Activated CD4-positive, alpha-beta T cell treated with anti-CD3 and anti-CD28 coated beads, Interleukin-2, amount 10 ng/mL, durations not matched to agents 7 days and 5 days (primary cell): ENCODE results near the gene DAB2. TPM values are rescaled to one million over a fixed set of nuclear protein-coding genes. Genes with fewer than 3 reads are reported as not detected.

Source experiments
- CTCF ChIA-PET: fragments of 350-600 bp; sonication (Branson Sonifier 250); formaldehyde crosslinking; loops from one replicate; lab custom pipeline; 2021; ENCODE audit warnings: antibody characterized with exemption; lab: Charles Lee
- POLR2A ChIA-PET: fragments of 350-600 bp; sonication (Branson Sonifier 250); formaldehyde crosslinking; loops from one replicate; lab custom pipeline; 2021; ENCODE audit warnings: antibody characterized with exemption; lab: Charles Lee
- DNase-seq: peaks from one replicate; pipeline ENCODE4 v3.0.0-alpha.2; 2020
- H3K27ac Mint-ChIP-seq: one replicate; pipeline ENCODE4 v1.8.0; 2021; ENCODE audit warnings: mild to moderate bottlenecking, moderate library complexity, mixed read lengths
- H3K27me3 Mint-ChIP-seq: one replicate; pipeline ENCODE4 v1.8.0; 2021; ENCODE audit warnings: mixed read lengths
- H3K36me3 Mint-ChIP-seq: one replicate; pipeline ENCODE4 v1.8.0; 2021; ENCODE audit warnings: low read depth, mixed read lengths
- H3K4me1 Mint-ChIP-seq: one replicate; pipeline ENCODE4 v1.8.0; 2021; ENCODE audit warnings: mixed read lengths
- H3K4me3 Mint-ChIP-seq: one replicate; pipeline ENCODE4 v1.8.0; 2021; ENCODE audit warnings: mild to moderate bottlenecking, moderate library complexity, mixed read lengths
- H3K9me3 Mint-ChIP-seq: one replicate; pipeline ENCODE4 v1.8.0; 2021; ENCODE audit warnings: mixed read lengths
- total RNA-seq, 2 experiments: library from RNA; stranded (reverse); gene quantifications; one replicate each; pipeline ENCODE4 v1.2.3, GENCODE V29; 2021

DAB2 gene
- total RNA-seq, 2 experiments from 2014 or later, result not detected

GRCh38 chr5:39384271-39384670, 40.5 kb downstream of the DAB2 start:
- Mint-ChIP-seq H3K27me3 (no peaks in the 10 kb centered on the region), H3K9me3 (no peaks in the 10 kb centered on the region), H3K36me3 (no peaks in the 10 kb centered on the region), H3K27ac (no peak overlapping the region), H3K4me1 (no peaks in the 10 kb centered on the region), H3K4me3 (no peak overlapping the region)
- ChIA-PET POLR2A (no interaction called here), CTCF (no interaction called here)
- DNase-seq, result no peak

- ChIA-PET POLR2A (no interaction called here), CTCF (interaction anchor here (1.7 kb wide), 1 partner anchor 166 kb away, joined by 5 read pairs; no protein-coding TSS in a partner anchor)
- H3K9me3 Mint-ChIP-seq, result no peaks in the 10 kb centered on the region
- H3K4me1 Mint-ChIP-seq, result no peaks in the 10 kb centered on the region
- no peaks in the 10 kb centered on the region for H3K27me3 Mint-ChIP-seq
- no peak overlapping the region for H3K27ac Mint-ChIP-seq
- H3K36me3 Mint-ChIP-seq, result no peaks in the 10 kb centered on the region
- H3K4me3 Mint-ChIP-seq, result no peak overlapping the region
- no peak for DNase-seq
Measured at GRCh38 chr5:39381376-39381775, 43.4 kb downstream of the DAB2 start.

GRCh38 chr5:39379693-39380092, 45.1 kb downstream of the DAB2 start:
- no peaks in the 10 kb centered on the region for H3K27me3 Mint-ChIP-seq
- no peak overlapping the region for H3K4me3 Mint-ChIP-seq
- H3K27ac Mint-ChIP-seq, result no peak overlapping the region
- CTCF ChIA-PET, result interaction anchor here (1.3 kb wide), 1 partner anchor 9 kb away, joined by 4 read pairs; no protein-coding TSS in a partner anchor
- POLR2A ChIA-PET, result no interaction called here
- no peak for DNase-seq
- H3K4me1 Mint-ChIP-seq, result no peaks in the 10 kb centered on the region
- H3K36me3 Mint-ChIP-seq, result no peaks in the 10 kb centered on the region
- no peaks in the 10 kb centered on the region for H3K9me3 Mint-ChIP-seq

GRCh38 chr5:39377613-39378012, 47.2 kb downstream of the DAB2 start:
- DNase-seq, result no peak
- ChIA-PET POLR2A (no interaction called here), CTCF (interaction anchor here (1.1 kb wide), 1 partner anchor 160 kb away, joined by 3 read pairs; no protein-coding TSS in a partner anchor)
- Mint-ChIP-seq H3K4me3 (no peak overlapping the region), H3K4me1 (no peaks in the 10 kb centered on the region), H3K27ac (no peak overlapping the region), H3K9me3 (no peaks in the 10 kb centered on the region), H3K27me3 (no peaks in the 10 kb centered on the region), H3K36me3 (no peaks in the 10 kb centered on the region)

- Mint-ChIP-seq H3K36me3 (no peaks in the 10 kb centered on the region), H3K27me3 (peaks cover 2% of the 10 kb centered on the region), H3K4me1 (no peaks in the 10 kb centered on the region), H3K4me3 (no peak overlapping the region), H3K9me3 (no peaks in the 10 kb centered on the region), H3K27ac (no peak overlapping the region)
- CTCF ChIA-PET, result interaction anchor here (0.9 to 2.1 kb wide), 7 partner anchors 20 to 271 kb away, joined by 3 to 13 read pairs (median 3); no protein-coding TSS in a partner anchor
- DNase-seq, result peak; percentile 53
- POLR2A ChIA-PET, result no interaction called here
Measured at GRCh38 chr5:39376293-39376714, 48.5 kb downstream of the DAB2 start.

GRCh38 chr5:39373791-39374190, 51.0 kb downstream of the DAB2 start:
- peaks cover 2% of the 10 kb centered on the region for H3K4me1 Mint-ChIP-seq
- ChIA-PET CTCF (interaction anchor here (1.2 kb wide), 1 partner anchor 11 kb away, joined by 3 read pairs; no protein-coding TSS in a partner anchor), POLR2A (interaction anchor here (0.7 kb wide), 1 partner anchor 8 kb away, joined by 3 read pairs; no protein-coding TSS in a partner anchor)
- H3K27me3 Mint-ChIP-seq, result peaks cover 2% of the 10 kb centered on the region
- H3K27ac Mint-ChIP-seq, result no peak overlapping the region
- H3K4me3 Mint-ChIP-seq, result no peak overlapping the region
- DNase-seq, result no peak
- H3K36me3 Mint-ChIP-seq, result no peaks in the 10 kb centered on the region
- H3K9me3 Mint-ChIP-seq, result no peaks in the 10 kb centered on the region

GRCh38 chr5:39371367-39371635, 53.5 kb downstream of the DAB2 start:
- Mint-ChIP-seq H3K4me3 (no peak overlapping the region), H3K27ac (no peak overlapping the region), H3K27me3 (peaks cover 3% of the 10 kb centered on the region), H3K4me1 (peaks cover 2% of the 10 kb centered on the region), H3K9me3 (no peaks in the 10 kb centered on the region), H3K36me3 (no peaks in the 10 kb centered on the region)
- CTCF ChIA-PET, result interaction anchor here (1.3 kb wide), 1 partner anchor 8 kb away, joined by 4 read pairs; no protein-coding TSS in a partner anchor
- no peak for DNase-seq
- POLR2A ChIA-PET, result interaction anchor here (0.7 kb wide), 1 partner anchor 10 kb away, joined by 4 read pairs; no protein-coding TSS in a partner anchor

GRCh38 chr5:39370555-39371366, 54.0 kb downstream of the DAB2 start:
- POLR2A ChIA-PET, result no interaction called here
- peaks cover 2% of the 10 kb centered on the region for H3K4me1 Mint-ChIP-seq
- no peaks in the 10 kb centered on the region for H3K9me3 Mint-ChIP-seq
- H3K4me3 Mint-ChIP-seq, result no peak overlapping the region
- no peak for DNase-seq
- CTCF ChIA-PET, result interaction anchor here (1.3 kb wide), 1 partner anchor 9 kb away, joined by 4 read pairs; no protein-coding TSS in a partner anchor
- peaks cover 3% of the 10 kb centered on the region for H3K27me3 Mint-ChIP-seq
- H3K27ac Mint-ChIP-seq, result no peak overlapping the region
- H3K36me3 Mint-ChIP-seq, result no peaks in the 10 kb centered on the region

- Mint-ChIP-seq H3K9me3 (no peaks in the 10 kb centered on the region), H3K27me3 (peaks cover 3% of the 10 kb centered on the region), H3K4me3 (no peak overlapping the region), H3K4me1 (peaks cover 2% of the 10 kb centered on the region), H3K27ac (no peak overlapping the region), H3K36me3 (no peaks in the 10 kb centered on the region)
- no peak for DNase-seq
- ChIA-PET POLR2A (no interaction called here), CTCF (no interaction called here)
Measured at GRCh38 chr5:39369123-39369815, 55.5 kb downstream of the DAB2 start.

GRCh38 chr5:39368116-39368515, 56.7 kb downstream of the DAB2 start:
- H3K27me3 Mint-ChIP-seq, result peaks cover 3% of the 10 kb centered on the region
- no peaks in the 10 kb centered on the region for H3K9me3 Mint-ChIP-seq
- peaks cover 2% of the 10 kb centered on the region for H3K4me1 Mint-ChIP-seq
- ChIA-PET CTCF (no interaction called here), POLR2A (no interaction called here)
- no peak overlapping the region for H3K4me3 Mint-ChIP-seq
- no peak for DNase-seq
- no peak overlapping the region for H3K27ac Mint-ChIP-seq
- H3K36me3 Mint-ChIP-seq, result no peaks in the 10 kb centered on the region

GRCh38 chr5:39367711-39368110, 57.1 kb downstream of the DAB2 start:
- Mint-ChIP-seq H3K36me3 (no peaks in the 10 kb centered on the region), H3K27ac (no peak overlapping the region), H3K4me1 (peaks cover 2% of the 10 kb centered on the region), H3K27me3 (peaks cover 3% of the 10 kb centered on the region), H3K9me3 (no peaks in the 10 kb centered on the region), H3K4me3 (no peak overlapping the region)
- CTCF ChIA-PET, result no interaction called here
- no peak for DNase-seq
- POLR2A ChIA-PET, result no interaction called here

- Mint-ChIP-seq H3K9me3 (peaks cover under 1% of the 10 kb centered on the region), H3K4me1 (no peaks in the 10 kb centered on the region), H3K27ac (no peak within 1 kb of the TSS), H3K27me3 (peaks cover 2% of the 10 kb centered on the region), H3K36me3 (no peaks in the 10 kb centered on the region), H3K4me3 (no peak within 1 kb of the TSS)
- ChIA-PET CTCF (no interaction called here), POLR2A (no interaction called here)
- DNase-seq, result no peak
Measured at GRCh38 chr5:39364367-39364766, 60.4 kb downstream of the DAB2 start, which contains the start of gene C9. Gene C9 (minus strand): TSS chr5:39364495. CDS start chr5:39364464, 31 bp downstream.

- Mint-ChIP-seq H3K9me3 (peaks cover 6% of the 10 kb centered on the region), H3K27me3 (no peaks in the 10 kb centered on the region), H3K36me3 (no peaks in the 10 kb centered on the region), H3K27ac (no peak overlapping the region), H3K4me1 (no peaks in the 10 kb centered on the region), H3K4me3 (no peak overlapping the region)
- no peak for DNase-seq
- POLR2A ChIA-PET, result no interaction called here
- CTCF ChIA-PET, result interaction anchor here (1.1 kb wide), 1 partner anchor 10 kb away, joined by 3 read pairs; no protein-coding TSS in a partner anchor
Measured at GRCh38 chr5:39363217-39363616, 61.6 kb downstream of the DAB2 start.
